ENCODE results near the gene SYT2.

Gene SYT2

GRCh38 chr1:202689493-202690342, 20.5 kb downstream of the SYT2 start:
- DNase-seq (ENCODE audit: low spot score in 2 of 2) (no peak), ATAC-seq (no peak)
- no peak overlapping the region for H3K27ac Mint-ChIP-seq
- H3K9me3 Mint-ChIP-seq, result peaks cover 2% of the 10 kb centered on the region
- H3K36me3 Mint-ChIP-seq, result no peaks in the 10 kb centered on the region
- H3K4me1 Mint-ChIP-seq, result no peaks in the 10 kb centered on the region
- no peak overlapping the region for H3K4me3 Mint-ChIP-seq

- no peaks in the 10 kb centered on the region for H3K36me3 Mint-ChIP-seq
- no peaks in the 10 kb centered on the region for H3K4me1 Mint-ChIP-seq
- H3K27ac Mint-ChIP-seq, result no peak overlapping the region
- peaks cover 2% of the 10 kb centered on the region for H3K9me3 Mint-ChIP-seq
- no peak for ATAC-seq
- no peak overlapping the region for H3K4me3 Mint-ChIP-seq
- DNase-seq (ENCODE audit: low spot score in 2 of 2), result no peak
Observed at GRCh38 chr1:202689082-202689481, 21.2 kb downstream of the SYT2 start.

- H3K4me3 Mint-ChIP-seq, result no peak overlapping the region
- no peak for ATAC-seq
- no peaks in the 10 kb centered on the region for H3K36me3 Mint-ChIP-seq
- no peaks in the 10 kb centered on the region for H3K4me1 Mint-ChIP-seq
- no peak overlapping the region for H3K27ac Mint-ChIP-seq
- H3K9me3 Mint-ChIP-seq, result peaks cover 2% of the 10 kb centered on the region
- no peak for DNase-seq (ENCODE audit: low spot score in 2 of 2)
Observed at GRCh38 chr1:202688401-202688800, 21.9 kb downstream of the SYT2 start.

DNA sequence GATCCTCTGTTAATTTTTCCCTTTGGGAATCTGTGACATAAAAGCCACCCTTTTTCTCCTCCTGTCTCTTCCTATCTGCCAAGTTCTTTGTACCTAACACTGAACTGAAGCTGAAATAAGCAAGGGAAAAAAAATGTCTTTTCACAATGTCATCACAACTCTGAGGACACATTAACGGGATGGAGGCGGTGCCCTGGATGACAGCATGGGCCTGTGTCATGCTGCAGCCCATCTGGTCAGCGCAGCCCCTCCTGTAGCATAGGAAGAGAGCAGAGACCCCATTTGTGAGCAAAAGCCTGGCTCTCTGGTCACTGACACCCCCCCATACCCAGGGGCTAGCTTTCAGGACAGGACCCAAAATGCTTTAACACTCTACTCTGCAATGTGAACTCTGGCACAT, 22.5 kb downstream of the SYT2 start:
- H3K4me1 Mint-ChIP-seq, result no peaks in the 10 kb centered on the region
- no peaks in the 10 kb centered on the region for H3K36me3 Mint-ChIP-seq
- H3K4me3 Mint-ChIP-seq, result no peak overlapping the region
- H3K9me3 Mint-ChIP-seq, result no peaks in the 10 kb centered on the region
- DNase-seq (ENCODE audit: low spot score in 2 of 2) (no peak), ATAC-seq (no peak)
- no peak overlapping the region for H3K27ac Mint-ChIP-seq

GRCh38 chr1:202687370-202687769, 22.9 kb downstream of the SYT2 start:
- no peak overlapping the region for H3K4me3 Mint-ChIP-seq
- no peak for DNase-seq (ENCODE audit: low spot score in 2 of 2)

GRCh38 chr1:202685641-202686040, 24.6 kb downstream of the SYT2 start:
- no peaks in the 10 kb centered on the region for H3K36me3 Mint-ChIP-seq
- ATAC-seq (no peak), DNase-seq (ENCODE audit: low spot score in 2 of 2) (no peak)
- H3K4me1 Mint-ChIP-seq, result no peaks in the 10 kb centered on the region
- no peak overlapping the region for H3K27ac Mint-ChIP-seq
- H3K9me3 Mint-ChIP-seq, result no peaks in the 10 kb centered on the region
- H3K4me3 Mint-ChIP-seq, result no peak overlapping the region

More at GRCh38 chr1:202687370-202687769, 22.9 kb downstream of the SYT2 start:
- Mint-ChIP-seq H3K36me3 (no peaks in the 10 kb centered on the region), H3K27ac (no peak overlapping the region), H3K4me1 (no peaks in the 10 kb centered on the region), H3K9me3 (no peaks in the 10 kb centered on the region)
- no peak for ATAC-seq

GRCh38 chr1:202684716-202685115, 25.5 kb downstream of the SYT2 start:
- Mint-ChIP-seq H3K4me3 (no peak overlapping the region), H3K36me3 (no peaks in the 10 kb centered on the region), H3K9me3 (no peaks in the 10 kb centered on the region), H3K27ac (no peak overlapping the region), H3K4me1 (no peaks in the 10 kb centered on the region)
- no peak for ATAC-seq
- DNase-seq (ENCODE audit: low spot score in 2 of 2), result no peak

DNA sequence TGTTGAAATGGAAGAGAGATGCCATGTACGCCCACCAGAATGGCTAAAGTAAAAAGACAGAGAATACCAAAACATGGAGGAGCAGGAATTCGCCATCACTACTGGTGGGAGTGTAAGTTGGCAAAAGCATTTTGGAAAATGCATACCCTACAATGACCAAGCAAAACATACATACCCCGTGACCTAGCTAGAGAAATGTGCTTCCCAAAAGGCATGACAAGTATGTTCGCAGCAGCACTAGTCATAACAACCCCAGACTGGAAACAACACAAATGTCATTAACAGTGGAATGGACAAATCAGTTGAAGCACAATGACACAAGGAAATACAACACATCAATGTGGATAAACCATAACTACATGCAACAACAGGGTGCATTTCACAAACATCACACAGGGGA, 27.2 kb downstream of the SYT2 start:
- H3K27ac Mint-ChIP-seq, result no peak overlapping the region
- H3K4me1 Mint-ChIP-seq, result no peaks in the 10 kb centered on the region
- peaks cover 3% of the 10 kb centered on the region for H3K9me3 Mint-ChIP-seq
- H3K36me3 Mint-ChIP-seq, result no peaks in the 10 kb centered on the region
- no peak for DNase-seq (ENCODE audit: low spot score in 2 of 2)
- no peak for ATAC-seq
- no peak overlapping the region for H3K4me3 Mint-ChIP-seq

DNA sequence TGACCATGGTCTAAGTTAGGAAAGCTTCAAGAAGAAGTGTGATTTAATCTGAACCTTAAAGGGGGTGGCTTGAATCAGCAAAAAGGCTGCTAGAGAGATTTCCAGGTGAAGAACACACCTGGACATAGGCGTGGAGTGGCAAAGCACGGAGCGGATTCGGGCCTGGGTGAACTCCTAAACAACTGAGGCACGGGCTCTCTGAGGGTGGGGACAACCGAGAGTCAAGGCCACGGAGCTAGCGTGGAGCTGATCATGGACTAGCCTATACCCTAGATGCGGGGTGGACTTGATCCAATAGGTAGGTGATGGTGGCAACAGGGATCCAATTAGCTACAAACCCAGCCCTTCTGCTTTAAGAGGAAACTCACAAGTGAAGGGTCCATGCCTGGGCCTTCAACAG, 27.8 kb downstream of the SYT2 start:
- Mint-ChIP-seq H3K4me1 (no peaks in the 10 kb centered on the region), H3K27ac (no peak overlapping the region), H3K4me3 (no peak overlapping the region), H3K36me3 (no peaks in the 10 kb centered on the region), H3K9me3 (peaks cover 3% of the 10 kb centered on the region)
- no peak for ATAC-seq
- DNase-seq (ENCODE audit: low spot score in 2 of 2), result no peak

DNA sequence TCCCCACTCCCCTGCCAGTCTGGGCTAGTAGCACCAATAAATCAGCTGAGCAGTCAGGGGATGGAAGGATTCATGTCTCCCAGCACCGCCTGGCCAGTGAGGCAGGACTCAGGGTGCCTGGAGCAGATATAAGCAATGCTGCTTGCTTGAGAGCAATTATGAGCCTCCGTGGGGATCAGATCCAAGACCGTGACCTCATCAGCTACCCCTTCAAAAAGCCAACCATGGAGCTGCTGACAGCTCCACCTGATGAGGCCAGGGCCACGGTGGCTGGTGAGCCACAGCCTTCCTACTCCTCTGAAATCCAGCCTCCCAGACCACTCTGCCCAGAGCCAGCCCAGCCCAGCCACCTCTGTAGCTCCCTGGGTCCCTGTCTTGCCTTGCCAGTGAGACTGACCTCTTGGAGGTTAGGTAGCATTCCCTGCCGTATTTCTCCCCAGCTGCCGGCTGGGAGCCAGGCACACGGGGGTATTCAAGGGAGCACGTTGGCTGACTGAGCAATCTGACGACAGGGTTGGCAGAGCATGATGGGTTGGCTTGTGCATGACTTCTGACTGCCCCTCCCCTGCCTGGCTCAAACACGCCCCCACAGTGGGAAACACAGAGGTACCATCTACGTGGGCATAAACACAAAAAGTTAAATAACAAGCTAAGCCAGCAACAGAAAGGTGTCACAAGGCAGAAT, 28.4 kb downstream of the SYT2 start:
- H3K36me3 Mint-ChIP-seq, result no peaks in the 10 kb centered on the region

GRCh38 chr1:202680586-202681352, 29.5 kb downstream of the SYT2 start:
- DNase-seq (ENCODE audit: low spot score in 2 of 2) (no peak), ATAC-seq (no peak)
- Mint-ChIP-seq H3K27ac (no peak overlapping the region), H3K36me3 (no peaks in the 10 kb centered on the region), H3K4me1 (no peaks in the 10 kb centered on the region), H3K4me3 (no peak overlapping the region), H3K9me3 (peaks cover 3% of the 10 kb centered on the region)

More for the DNA sequence above, 28.4 kb downstream of the SYT2 start:
- DNase-seq (ENCODE audit: low spot score in 2 of 2) (no peak), ATAC-seq (no peak)
- H3K4me1 Mint-ChIP-seq, result no peaks in the 10 kb centered on the region
- H3K9me3 Mint-ChIP-seq, result peaks cover 3% of the 10 kb centered on the region
- H3K4me3 Mint-ChIP-seq, result no peak overlapping the region
- no peak overlapping the region for H3K27ac Mint-ChIP-seq

GRCh38 chr1:202679406-202680177, 30.7 kb downstream of the SYT2 start:
- ATAC-seq (no peak), DNase-seq (ENCODE audit: low spot score in 2 of 2) (no peak)
- Mint-ChIP-seq H3K4me3 (no peak overlapping the region), H3K9me3 (peaks cover 3% of the 10 kb centered on the region), H3K36me3 (no peaks in the 10 kb centered on the region), H3K4me1 (no peaks in the 10 kb centered on the region), H3K27ac (no peak overlapping the region)

DNA sequence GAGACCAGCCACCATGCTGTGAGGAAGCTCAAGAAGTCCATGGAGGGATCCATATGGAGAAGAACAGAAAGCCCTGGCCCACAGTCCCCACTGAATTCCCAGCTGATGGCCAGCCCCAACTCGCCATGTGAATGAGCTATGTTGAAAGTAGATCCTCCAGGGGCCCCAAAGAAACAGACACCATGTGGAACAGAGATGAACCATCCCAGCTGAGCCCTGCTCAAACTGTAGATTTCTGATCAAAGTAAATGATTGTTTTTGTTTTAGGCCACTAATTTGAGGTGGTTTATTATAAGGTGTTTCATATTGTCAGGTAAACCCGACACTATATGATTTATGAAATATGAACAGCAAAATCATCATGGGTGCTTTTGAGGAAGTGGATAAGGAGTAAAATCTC, 32.8 kb downstream of the SYT2 start:
- ATAC-seq, result no peak
- no peak overlapping the region for H3K4me3 Mint-ChIP-seq
- H3K4me1 Mint-ChIP-seq, result no peaks in the 10 kb centered on the region
- no peak for DNase-seq (ENCODE audit: low spot score in 2 of 2)
- no peak overlapping the region for H3K27ac Mint-ChIP-seq
- H3K9me3 Mint-ChIP-seq, result peaks cover 5% of the 10 kb centered on the region
- no peaks in the 10 kb centered on the region for H3K36me3 Mint-ChIP-seq

DNA sequence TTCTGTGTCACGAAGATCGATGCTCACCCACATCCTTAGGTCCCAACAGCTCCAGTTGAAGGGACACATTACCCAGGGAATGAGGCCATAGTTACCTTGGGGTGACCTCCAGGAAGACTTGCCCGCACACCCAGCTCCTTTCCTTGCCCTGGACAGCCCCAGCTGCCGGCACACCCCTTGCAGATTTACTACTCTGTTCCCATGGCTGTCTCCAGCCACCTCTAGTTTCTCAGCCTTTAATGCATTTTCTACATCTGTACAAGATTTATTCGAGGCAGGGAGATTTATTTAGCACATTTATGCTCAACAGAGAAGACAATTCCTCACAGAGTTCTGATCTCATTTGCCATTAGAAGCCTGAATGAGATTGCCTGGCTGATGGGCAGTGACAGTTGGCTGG, 36.7 kb downstream of the SYT2 start:
- DNase-seq (ENCODE audit: low spot score in 2 of 2) (no peak), ATAC-seq (no peak)
- Mint-ChIP-seq H3K4me1 (no peaks in the 10 kb centered on the region), H3K9me3 (peaks cover 6% of the 10 kb centered on the region), H3K27ac (no peak overlapping the region), H3K36me3 (no peaks in the 10 kb centered on the region), H3K4me3 (no peak overlapping the region)

DNA sequence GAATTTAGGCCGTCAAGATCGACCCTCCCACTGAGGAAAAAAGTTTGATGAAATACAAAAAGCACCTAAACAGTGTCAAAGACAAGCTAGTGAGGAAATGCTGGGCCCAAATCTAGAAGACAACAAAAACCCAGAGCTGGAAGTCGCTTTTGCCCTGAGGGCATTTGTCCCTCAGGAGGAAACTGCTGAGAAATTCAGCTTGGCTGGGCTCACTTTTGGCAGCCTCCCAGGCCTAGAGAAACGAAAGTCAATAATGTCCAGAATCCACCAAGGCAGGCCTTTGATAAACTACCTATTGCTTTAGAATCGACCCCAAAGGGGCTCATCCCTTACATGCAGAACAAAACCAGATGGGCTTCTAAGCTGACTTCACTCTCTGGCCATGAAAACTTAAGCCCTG, 38.9 kb downstream of the SYT2 start:
- ATAC-seq, result no peak
- H3K4me1 Mint-ChIP-seq, result no peaks in the 10 kb centered on the region
- no peak overlapping the region for H3K4me3 Mint-ChIP-seq
- H3K27ac Mint-ChIP-seq, result no peak overlapping the region
- DNase-seq (ENCODE audit: low spot score in 2 of 2), result no peak
- peaks cover 3% of the 10 kb centered on the region for H3K9me3 Mint-ChIP-seq
- no peaks in the 10 kb centered on the region for H3K36me3 Mint-ChIP-seq

All from stimulated activated effector memory CD8-positive, alpha-beta T cell treated with anti-CD3 and anti-CD28 coated beads, Interleukin-12 subunit alpha, Interleukin-12 subunit beta, amount 100 ng/mL, for 72 hours (primary cell).